Trophoblast cell (in vitro differentiated cells and primary cell): ENCODE results near the gene S100Z.
"Not testable (repeated sequence)": the region's sequence is repeated elsewhere in the genome, so short reads cannot be mapped to it uniquely, and the experiment has no call there.

ENCODE experiments used
- DNase-seq, 2 donors: peaks; one replicate each; pipeline ENCODE4 v3.0.0-alpha.2; 2016
- H2AFZ ChIP-seq: 2 replicates; pipeline ENCODE4 v1.6.1; 2013; ENCODE audit warnings: low read length, moderate library complexity, mild to moderate bottlenecking; ENCODE audit not compliant: insufficient read depth, poor library complexity
- H2AK5ac ChIP-seq: 2 replicates; pipeline ENCODE4 v1.6.1; 2013; ENCODE audit warnings: mild to moderate bottlenecking, low read length
- H2BK120ac ChIP-seq: 2 replicates; pipeline ENCODE4 v1.6.1; 2013; ENCODE audit warnings: low read length, mild to moderate bottlenecking, moderate library complexity; ENCODE audit not compliant: insufficient read depth, poor library complexity
- H2BK12ac ChIP-seq: 2 replicates; pipeline ENCODE4 v1.6.1; 2013; ENCODE audit warnings: mild to moderate bottlenecking, low read length, moderate library complexity
- H2BK5ac ChIP-seq: 2 replicates; pipeline ENCODE4 v1.6.1; 2013; ENCODE audit warnings: low read length, low read depth, moderate library complexity, mild to moderate bottlenecking; ENCODE audit not compliant: poor library complexity
- H3K14ac ChIP-seq: 2 replicates; pipeline ENCODE4 v1.6.1; 2013; ENCODE audit warnings: mild to moderate bottlenecking, low read length
- H3K18ac ChIP-seq: 2 replicates; pipeline ENCODE4 v1.6.1; 2013; ENCODE audit warnings: mild to moderate bottlenecking, low read length
- H3K23ac ChIP-seq: 2 replicates; pipeline ENCODE4 v1.6.1; 2013; ENCODE audit warnings: low read length
- H3K27ac ChIP-seq: 2 replicates; pipeline ENCODE4 v1.5.1; 2013; ENCODE audit warnings: low read depth, mild to moderate bottlenecking, inconsistent platforms, low read length, moderate library complexity
- H3K27me3 ChIP-seq: 2 replicates; pipeline ENCODE4 v1.6.1; 2013; ENCODE audit warnings: inconsistent platforms, mild to moderate bottlenecking, low read length, moderate library complexity; ENCODE audit not compliant: insufficient read depth
- H3K36me3 ChIP-seq, 2 experiments: 1 replicate in 1 of 2; 2 replicates in 1 of 2; pipeline ENCODE4 v1.6.1; 2013; ENCODE audit warnings: low read length in 2 of 2, mild to moderate bottlenecking in 2 of 2, moderate library complexity in 1 of 2; ENCODE audit not compliant: insufficient read depth in 2 of 2, control insufficient read depth in 1 of 2
- H3K4ac ChIP-seq: 2 replicates; pipeline ENCODE4 v1.6.1; 2013; ENCODE audit warnings: low read depth, mild to moderate bottlenecking, low read length, moderate library complexity
- H3K4me1 ChIP-seq, 2 experiments: 1 replicate in 1 of 2; 2 replicates in 1 of 2; pipeline ENCODE4 v1.6.1; 2013; ENCODE audit warnings: low read length in 2 of 2, mild to moderate bottlenecking in 2 of 2, moderate library complexity in 1 of 2; ENCODE audit not compliant: insufficient read depth in 2 of 2, control insufficient read depth in 1 of 2
- H3K4me2 ChIP-seq: 2 replicates; pipeline ENCODE4 v1.6.1; 2013; ENCODE audit warnings: inconsistent platforms, mild to moderate bottlenecking, low read length, moderate library complexity
- H3K4me3 ChIP-seq: 2 replicates; pipeline ENCODE4 v1.5.1; 2013; ENCODE audit warnings: mild to moderate bottlenecking, low read depth, low read length, inconsistent platforms
- H3K79me1 ChIP-seq: one replicate; pipeline ENCODE4 v1.6.1; 2013; ENCODE audit warnings: low read length
- H3K79me2 ChIP-seq: 2 replicates; pipeline ENCODE4 v1.6.1; 2013; ENCODE audit warnings: low read length, mild to moderate bottlenecking; ENCODE audit not compliant: control insufficient read depth, insufficient read depth, poor library complexity
- H3K9ac ChIP-seq: 2 replicates; pipeline ENCODE4 v1.6.1; 2013; ENCODE audit warnings: mild to moderate bottlenecking, low read length
- H3K9me3 ChIP-seq: 2 replicates; pipeline ENCODE4 v1.6.1; 2013; ENCODE audit warnings: low read depth, mild to moderate bottlenecking, control low read depth, inconsistent platforms, low read length; ENCODE audit not compliant: insufficient read depth
- H4K12ac ChIP-seq: 2 replicates; pipeline ENCODE4 v1.6.1; 2013; ENCODE audit warnings: low read depth, mild to moderate bottlenecking, low read length, moderate library complexity
- H4K8ac ChIP-seq: 2 replicates; pipeline ENCODE4 v1.6.1; 2013; ENCODE audit warnings: low read depth, mild to moderate bottlenecking, low read length, moderate library complexity
- H4K91ac ChIP-seq: one replicate; pipeline ENCODE4 v1.6.1; 2013; ENCODE audit warnings: low read depth, mild to moderate bottlenecking, low read length, moderate library complexity
- WGBS: extraction: QIAGEN DNeasy Blood & Tissue Kit; methylation state at CpG from one replicate; pipeline ENCODE4 v1.1.7; 2013; ENCODE audit warnings: missing lambda C conversion rate; ENCODE audit not compliant: insufficient read length, insufficient coverage; ENCODE audit errors: extremely low coverage; 5-methylcytosine and 5-hydroxymethylcytosine counted together

The S100Z gene

DNA sequence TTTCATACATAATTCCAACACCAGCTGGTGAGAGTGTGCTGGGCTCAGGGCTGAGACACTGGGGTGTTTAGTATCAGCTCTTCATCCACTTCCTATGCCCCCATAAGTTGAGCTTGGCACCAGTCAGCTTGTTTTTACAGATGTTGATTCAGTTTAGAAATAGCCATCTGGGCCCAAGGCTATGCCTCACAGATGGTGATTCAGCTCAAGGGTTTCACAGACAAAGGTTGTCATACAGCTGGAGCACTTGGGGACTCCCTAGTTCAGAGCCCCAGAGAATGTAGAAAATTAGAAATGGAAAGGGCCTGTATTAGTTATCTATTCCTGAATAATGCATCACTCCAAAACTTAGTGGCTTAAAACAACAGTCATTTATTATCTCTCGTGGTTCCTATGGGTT lies 92.8 kb downstream of the S100Z start:
- Histone ChIP-seq H2AK5ac (no peak overlapping the region), H4K91ac (no peak overlapping the region), H4K12ac (no peak overlapping the region), H4K8ac (no peak overlapping the region), H3K36me3 (no peaks in the 10 kb centered on the region), H3K14ac (no peak overlapping the region), H3K9me3 (no peaks in the 10 kb centered on the region), H3K23ac (no peak overlapping the region), H3K79me1 (no peaks in the 10 kb centered on the region), H3K18ac (no peak overlapping the region), H2BK5ac (no peak overlapping the region), H3K79me2 (no peaks in the 10 kb centered on the region), H2AFZ (no peak overlapping the region), H3K9ac (no peak overlapping the region), H3K27ac (no peak overlapping the region), H3K4me2 (no peak overlapping the region), H3K4me1 (no peaks in the 10 kb centered on the region), H2BK120ac (no peak overlapping the region), H3K4ac (no peak overlapping the region), H3K27me3 (no peaks in the 10 kb centered on the region), H3K4me3 (no peak overlapping the region), H2BK12ac (no peak overlapping the region)
- DNase-seq, result no peak
- no CpG with 5 or more reads among the region's 1 CpG for WGBS

DNA sequence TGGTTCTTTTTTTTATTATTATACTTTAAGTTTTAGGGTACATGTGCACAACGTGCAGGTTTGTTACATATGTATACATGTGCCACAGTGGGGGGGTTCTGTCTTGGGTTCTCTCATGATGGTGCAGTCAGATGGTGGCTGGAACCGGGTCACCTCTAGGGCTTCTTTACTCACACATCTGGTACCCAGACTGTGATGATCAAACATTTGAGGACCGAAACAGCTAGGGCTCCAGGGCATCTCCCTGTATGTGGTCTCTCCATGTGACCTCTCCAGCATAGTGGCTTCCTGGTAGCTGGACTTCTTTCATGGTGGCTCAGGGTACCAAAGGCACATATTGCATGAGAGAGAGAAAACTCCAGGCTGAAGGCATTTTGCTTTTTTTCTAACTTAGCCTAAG lies 93.2 kb downstream of the S100Z start:
- WGBS, result no CpG with 5 or more reads among the region's 3 CpGs

DNA sequence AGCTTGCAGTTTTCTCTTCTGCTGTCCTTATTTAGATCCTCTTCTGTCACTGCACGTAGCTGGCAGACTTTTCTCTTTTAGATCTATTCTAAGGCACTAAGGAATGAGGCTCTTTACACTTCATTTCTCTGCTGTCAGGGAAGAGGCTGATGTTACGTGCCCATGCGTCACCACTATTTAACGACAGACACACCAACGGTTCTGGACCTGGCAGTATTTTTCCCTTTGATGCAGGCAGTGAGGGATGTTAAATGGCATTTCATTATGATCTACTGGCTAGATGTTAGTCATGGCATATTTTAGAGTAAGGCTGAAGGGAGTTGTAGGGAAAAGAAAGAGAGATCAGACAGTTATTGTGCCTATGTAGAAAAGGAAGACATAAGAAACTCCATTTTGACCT lies 94.8 kb downstream of the S100Z start:
- no CpG with 5 or more reads among the region's 5 CpGs for WGBS

More for the DNA sequence above, 93.2 kb downstream of the S100Z start:
- Histone ChIP-seq H3K27me3 (no peaks in the 10 kb centered on the region), H3K4ac (no peak overlapping the region), H4K8ac (no peak overlapping the region), H3K4me1 (no peaks in the 10 kb centered on the region), H3K79me2 (no peaks in the 10 kb centered on the region), H2AK5ac (no peak overlapping the region), H3K27ac (no peak overlapping the region), H3K14ac (no peak overlapping the region), H2BK5ac (no peak overlapping the region), H3K9me3 (no peaks in the 10 kb centered on the region), H4K91ac (no peak overlapping the region), H2BK12ac (no peak overlapping the region), H2AFZ (no peak overlapping the region), H3K4me2 (no peak overlapping the region), H3K36me3 (no peaks in the 10 kb centered on the region), H4K12ac (no peak overlapping the region), H2BK120ac (no peak overlapping the region), H3K4me3 (no peak overlapping the region), H3K18ac (no peak overlapping the region), H3K79me1 (no peaks in the 10 kb centered on the region), H3K9ac (no peak overlapping the region), H3K23ac (no peak overlapping the region)
- no peak for DNase-seq

DNA sequence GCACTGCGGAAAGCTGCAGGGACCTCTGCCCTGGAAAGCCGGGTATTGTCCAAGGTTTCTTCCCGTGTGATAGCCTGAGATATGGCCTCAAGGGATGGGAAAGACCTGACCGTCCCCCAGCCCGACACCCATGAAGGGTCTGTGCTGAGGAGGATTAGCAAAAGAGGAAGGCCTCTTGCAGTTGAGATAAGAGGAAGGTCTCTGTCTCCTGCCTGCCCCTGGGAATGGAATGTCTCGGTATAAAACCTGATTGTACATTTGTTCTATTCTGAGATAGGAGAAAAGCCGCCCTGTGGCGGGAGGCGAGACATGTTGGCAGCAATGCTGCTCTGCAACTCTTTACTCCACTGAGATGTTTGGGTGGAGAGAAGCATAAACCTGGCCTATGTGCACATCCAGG lies 95.4 kb downstream of the S100Z start:
- not testable (repeated sequence) for H2BK5ac ChIP-seq, H2AFZ ChIP-seq, H3K9ac ChIP-seq, H3K9me3 ChIP-seq, H3K4ac ChIP-seq, H3K79me1 ChIP-seq, H3K79me2 ChIP-seq, H3K4me1 ChIP-seq, H4K8ac ChIP-seq, H2BK12ac ChIP-seq, H2BK120ac ChIP-seq, H3K36me3 ChIP-seq, H3K27me3 ChIP-seq, H2AK5ac ChIP-seq, H3K18ac ChIP-seq, H4K91ac ChIP-seq, H3K27ac ChIP-seq, DNase-seq, H3K4me2 ChIP-seq, H3K4me3 ChIP-seq, H3K23ac ChIP-seq, H4K12ac ChIP-seq, H3K14ac ChIP-seq
- no CpG with 5 or more reads among the region's 9 CpGs for WGBS

More for the DNA sequence above, 94.8 kb downstream of the S100Z start:
- Histone ChIP-seq H2BK5ac (no peak overlapping the region), H3K9ac (no peak overlapping the region), H3K4me1 (no peaks in the 10 kb centered on the region), H3K79me2 (no peaks in the 10 kb centered on the region), H4K8ac (no peak overlapping the region), H3K23ac (no peak overlapping the region), H4K12ac (no peak overlapping the region), H3K27ac (no peak overlapping the region), H3K4me3 (no peak overlapping the region), H2AK5ac (no peak overlapping the region), H2AFZ (no peak overlapping the region), H3K27me3 (no peaks in the 10 kb centered on the region), H3K79me1 (no peaks in the 10 kb centered on the region), H3K36me3 (no peaks in the 10 kb centered on the region), H3K14ac (no peak overlapping the region), H4K91ac (no peak overlapping the region), H3K4ac (no peak overlapping the region), H3K9me3 (no peaks in the 10 kb centered on the region), H2BK12ac (no peak overlapping the region), H2BK120ac (no peak overlapping the region), H3K18ac (no peak overlapping the region), H3K4me2 (no peak overlapping the region)
- no peak for DNase-seq
